ENCODE data around the gene PRLHR. TPM values are rescaled to one million over a fixed set of nuclear protein-coding genes. Genes with fewer than 3 reads are reported as not detected.

Gene PRLHR
- total RNA-seq, 1 experiment from 2014 or later, result not detected

GRCh38 chr10:118570591-118570990, 24.9 kb downstream of the PRLHR start:
- TF ChIP-seq, protein P1, sequence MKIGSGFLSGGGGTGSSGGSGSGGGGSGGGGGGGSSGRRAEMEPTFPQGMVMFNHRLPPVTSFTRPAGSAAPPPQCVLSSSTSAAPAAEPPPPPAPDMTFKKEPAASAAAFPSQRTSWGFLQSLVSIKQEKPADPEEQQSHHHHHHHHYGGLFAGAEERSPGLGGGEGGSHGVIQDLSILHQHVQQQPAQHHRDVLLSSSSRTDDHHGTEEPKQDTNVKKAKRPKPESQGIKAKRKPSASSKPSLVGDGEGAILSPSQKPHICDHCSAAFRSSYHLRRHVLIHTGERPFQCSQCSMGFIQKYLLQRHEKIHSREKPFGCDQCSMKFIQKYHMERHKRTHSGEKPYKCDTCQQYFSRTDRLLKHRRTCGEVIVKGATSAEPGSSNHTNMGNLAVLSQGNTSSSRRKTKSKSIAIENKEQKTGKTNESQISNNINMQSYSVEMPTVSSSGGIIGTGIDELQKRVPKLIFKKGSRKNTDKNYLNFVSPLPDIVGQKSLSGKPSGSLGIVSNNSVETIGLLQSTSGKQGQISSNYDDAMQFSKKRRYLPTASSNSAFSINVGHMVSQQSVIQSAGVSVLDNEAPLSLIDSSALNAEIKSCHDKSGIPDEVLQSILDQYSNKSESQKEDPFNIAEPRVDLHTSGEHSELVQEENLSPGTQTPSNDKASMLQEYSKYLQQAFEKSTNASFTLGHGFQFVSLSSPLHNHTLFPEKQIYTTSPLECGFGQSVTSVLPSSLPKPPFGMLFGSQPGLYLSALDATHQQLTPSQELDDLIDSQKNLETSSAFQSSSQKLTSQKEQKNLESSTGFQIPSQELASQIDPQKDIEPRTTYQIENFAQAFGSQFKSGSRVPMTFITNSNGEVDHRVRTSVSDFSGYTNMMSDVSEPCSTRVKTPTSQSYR (CRISPR knock-in tag; IDR thresholded peaks at IDR 0.05), result no peak
- no peak for TF ChIP-seq PRRX2 (CRISPR knock-in tag; IDR thresholded peaks at IDR 0.05)
- no peak for TF ChIP-seq ZNF232 (CRISPR knock-in tag; IDR thresholded peaks at IDR 0.05)
- TF ChIP-seq, protein P2, sequence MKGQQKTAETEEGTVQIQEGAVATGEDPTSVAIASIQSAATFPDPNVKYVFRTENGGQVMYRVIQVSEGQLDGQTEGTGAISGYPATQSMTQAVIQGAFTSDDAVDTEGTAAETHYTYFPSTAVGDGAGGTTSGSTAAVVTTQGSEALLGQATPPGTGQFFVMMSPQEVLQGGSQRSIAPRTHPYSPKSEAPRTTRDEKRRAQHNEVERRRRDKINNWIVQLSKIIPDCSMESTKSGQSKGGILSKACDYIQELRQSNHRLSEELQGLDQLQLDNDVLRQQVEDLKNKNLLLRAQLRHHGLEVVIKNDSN (CRISPR knock-in tag; IDR thresholded peaks at IDR 0.05), result no peak
- no peak for TF ChIP-seq TEAD1 (CRISPR knock-in tag; IDR thresholded peaks at IDR 0.05)
- H3K27me3 Mint-ChIP-seq (ENCODE audit: low read depth), result peaks cover 3% of the 10 kb centered on the region; the same call in 1 of the 2 replicates
- ChIA-PET CTCF (interaction anchor here (0.7 to 3.6 kb wide), 3 partner anchors 56 to 150 kb away, joined by 3 to 18 read pairs (median 5); no protein-coding TSS in a partner anchor), POLR2A (no interaction called here)
- H3K4me3 Mint-ChIP-seq, result no peak overlapping the region
- H3K4me1 Mint-ChIP-seq, result no peaks in the 10 kb centered on the region
- ATAC-seq (no peak), DNase-seq (ENCODE audit: low spot score) (no peak)
- no peak overlapping the region for H3K27ac Mint-ChIP-seq
- no peaks in the 10 kb centered on the region for H3K9me3 Mint-ChIP-seq
- no peaks in the 10 kb centered on the region for H3K36me3 Mint-ChIP-seq

GRCh38 chr10:118569882-118570252, 25.6 kb downstream of the PRLHR start:
- ChIA-PET CTCF (interaction anchor here (0.6 to 3.6 kb wide), 10 partner anchors 11 to 275 kb away, joined by 3 to 26 read pairs (median 10); no protein-coding TSS in a partner anchor), POLR2A (no interaction called here)
- Mint-ChIP-seq H3K36me3 (no peaks in the 10 kb centered on the region), H3K9me3 (no peaks in the 10 kb centered on the region), H3K27me3 (ENCODE audit: low read depth) (peaks cover 3% of the 10 kb centered on the region; the same call in 1 of the 2 replicates), H3K4me1 (no peaks in the 10 kb centered on the region), H3K27ac (no peak overlapping the region), H3K4me3 (no peak overlapping the region)
- TF ChIP-seq SOX15 (CRISPR knock-in tag; IDR thresholded peaks at IDR 0.05) (no peak), ZSCAN18 (CRISPR knock-in tag; IDR thresholded peaks at IDR 0.05) (no peak), FOXP4 (CRISPR knock-in tag; IDR thresholded peaks at IDR 0.05) (no peak), SMAD3 (CRISPR knock-in tag; IDR thresholded peaks at IDR 0.05; ENCODE audit: borderline replicate concordance) (no peak), CREB1 (CRISPR knock-in tag; IDR thresholded peaks at IDR 0.05) (no peak), CREM (CRISPR knock-in tag; IDR thresholded peaks at IDR 0.05) (no peak), IRF1 (CRISPR knock-in tag; IDR thresholded peaks at IDR 0.05) (no peak), MYBL2 (CRISPR knock-in tag; IDR thresholded peaks at IDR 0.05) (no peak), NFYB (CRISPR knock-in tag; conservative IDR thresholded peaks at IDR 0.05; ENCODE audit: low read depth) (no peak)
- TF ChIP-seq, protein P3, sequence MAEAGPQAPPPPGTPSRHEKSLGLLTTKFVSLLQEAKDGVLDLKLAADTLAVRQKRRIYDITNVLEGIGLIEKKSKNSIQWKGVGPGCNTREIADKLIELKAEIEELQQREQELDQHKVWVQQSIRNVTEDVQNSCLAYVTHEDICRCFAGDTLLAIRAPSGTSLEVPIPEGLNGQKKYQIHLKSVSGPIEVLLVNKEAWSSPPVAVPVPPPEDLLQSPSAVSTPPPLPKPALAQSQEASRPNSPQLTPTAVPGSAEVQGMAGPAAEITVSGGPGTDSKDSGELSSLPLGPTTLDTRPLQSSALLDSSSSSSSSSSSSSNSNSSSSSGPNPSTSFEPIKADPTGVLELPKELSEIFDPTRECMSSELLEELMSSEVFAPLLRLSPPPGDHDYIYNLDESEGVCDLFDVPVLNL (CRISPR knock-in tag; IDR thresholded peaks at IDR 0.05; ENCODE audit: borderline replicate concordance, low read depth), result no peak
- TF ChIP-seq, protein P4, sequence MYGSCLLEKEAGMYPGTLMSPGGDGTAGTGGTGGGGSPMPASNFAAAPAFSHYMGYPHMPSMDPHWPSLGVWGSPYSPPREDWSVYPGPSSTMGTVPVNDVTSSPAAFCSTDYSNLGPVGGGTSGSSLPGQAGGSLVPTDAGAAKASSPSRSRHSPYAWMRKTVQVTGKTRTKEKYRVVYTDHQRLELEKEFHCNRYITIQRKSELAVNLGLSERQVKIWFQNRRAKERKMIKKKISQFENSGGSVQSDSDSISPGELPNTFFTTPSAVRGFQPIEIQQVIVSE (CRISPR knock-in tag; IDR thresholded peaks at IDR 0.05; ENCODE audit: borderline replicate concordance), result no peak
- ATAC-seq (no peak), DNase-seq (ENCODE audit: low spot score) (no peak)
